Middle frontal gyrus (tissue), 1 donor: ENCODE results near the gene EPYC.
"Not testable (repeated sequence)": the region's sequence is repeated elsewhere in the genome, so short reads cannot be mapped to it uniquely, and the experiment has no call there.

Experiments used
- DNase-seq: peaks from one replicate; pipeline ENCODE4 v3.0.0-alpha.2; 2015; ENCODE audit warnings: low spot score; ENCODE audit errors: extremely low spot score

Gene EPYC

DNA sequence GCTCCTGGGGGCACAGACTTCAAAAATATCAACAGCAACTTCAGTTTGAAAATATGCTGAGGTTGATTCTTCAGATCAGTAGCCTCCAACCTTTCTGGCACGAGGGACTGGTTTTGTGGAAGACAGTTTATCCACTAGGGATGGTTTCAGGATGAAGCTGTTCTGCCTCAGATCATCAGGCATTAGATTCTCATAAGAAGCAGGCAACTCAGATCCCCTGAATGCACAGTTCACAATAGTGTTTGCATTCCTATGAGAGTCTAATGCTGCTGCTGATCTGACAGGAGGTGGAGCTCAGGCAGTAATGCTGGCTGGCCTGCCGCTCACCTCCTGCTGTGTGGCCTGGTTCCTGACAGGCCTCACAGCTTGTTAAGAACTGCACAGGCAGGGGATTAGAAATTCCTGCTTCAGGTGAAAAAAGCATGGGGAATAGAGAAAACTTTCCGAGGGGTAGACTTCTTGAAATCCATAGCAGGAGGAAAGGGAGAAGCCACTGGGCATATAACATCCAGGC, 12.8 kb downstream of the EPYC start:
- no peak for DNase-seq

DNA sequence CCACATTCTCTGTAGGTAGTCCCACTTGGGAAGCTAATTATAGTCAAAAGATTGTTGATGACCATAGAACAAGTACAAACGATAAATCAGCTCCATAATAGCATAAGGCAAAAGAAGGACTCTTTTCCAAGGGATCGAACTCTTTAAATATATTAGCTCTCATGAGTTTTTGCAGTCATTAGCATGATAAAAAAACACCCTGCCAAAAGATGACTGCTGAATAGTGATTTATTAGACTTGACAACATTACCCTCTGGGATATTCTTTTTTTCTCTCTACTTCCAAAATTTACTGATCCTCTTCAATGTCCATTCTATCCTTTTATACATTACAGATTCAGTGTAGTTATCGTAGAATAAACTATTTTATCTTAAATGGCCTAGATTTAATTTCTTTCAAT, 14.2 kb downstream of the EPYC start:
- no peak for DNase-seq

DNA sequence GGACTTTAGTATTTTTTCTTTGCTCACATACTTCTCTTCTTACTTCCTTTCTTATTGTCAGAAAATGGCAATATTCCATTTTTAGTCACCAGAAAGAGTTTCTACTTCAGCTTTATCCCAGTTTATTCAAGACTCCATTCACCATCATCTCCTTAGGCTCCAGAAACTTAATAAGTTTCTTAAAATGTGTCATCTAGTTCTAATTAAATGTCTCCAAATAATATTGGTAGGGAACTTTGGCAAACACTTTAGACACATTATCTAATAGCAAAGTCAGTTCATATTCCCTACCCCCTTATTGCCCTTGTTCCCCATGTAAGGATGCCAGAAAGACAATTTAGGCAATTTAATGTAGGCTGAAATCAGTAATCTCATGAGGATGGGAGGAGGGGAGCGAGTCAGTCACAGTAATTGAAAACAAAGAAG, 15.1 kb downstream of the EPYC start:
- DNase-seq, result no peak

DNA sequence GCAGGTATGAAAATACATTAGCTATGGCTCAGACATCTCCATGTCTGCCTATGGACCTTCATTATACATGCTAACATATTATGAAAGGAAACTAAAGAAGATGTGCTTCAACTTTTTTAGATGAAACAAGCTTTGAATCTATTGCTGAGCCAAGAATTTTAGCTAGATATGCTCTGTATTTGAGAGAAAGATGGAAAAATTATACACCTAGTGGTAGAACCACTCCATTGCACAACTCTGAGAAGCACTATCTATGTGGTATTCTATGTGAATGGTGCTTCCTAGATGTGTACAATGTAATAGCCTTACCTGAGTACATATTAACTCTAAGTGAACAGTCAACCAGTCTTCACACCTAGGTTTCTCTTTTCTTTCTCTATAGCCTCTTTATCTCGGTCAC, 17.3 kb downstream of the EPYC start:
- DNase-seq, result no peak

DNA sequence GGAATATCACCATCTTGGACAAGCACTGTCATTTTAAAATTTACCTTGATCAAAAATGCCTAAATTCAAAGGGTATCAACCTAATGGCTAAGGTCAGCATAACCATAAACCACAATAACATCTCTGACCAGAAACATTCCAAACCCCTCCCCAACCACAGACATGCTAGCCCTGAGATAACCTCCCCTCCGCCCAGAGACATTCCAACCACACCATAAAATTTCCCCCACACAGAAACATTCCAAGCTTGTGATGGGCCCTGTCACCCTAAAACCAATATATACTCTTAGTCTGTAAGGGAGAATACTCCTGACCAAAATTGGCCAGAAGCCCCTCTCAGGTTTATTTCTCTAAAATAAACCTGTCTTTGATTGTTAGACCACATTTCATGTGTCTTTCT, 17.7 kb downstream of the EPYC start:
- no peak for DNase-seq

DNA sequence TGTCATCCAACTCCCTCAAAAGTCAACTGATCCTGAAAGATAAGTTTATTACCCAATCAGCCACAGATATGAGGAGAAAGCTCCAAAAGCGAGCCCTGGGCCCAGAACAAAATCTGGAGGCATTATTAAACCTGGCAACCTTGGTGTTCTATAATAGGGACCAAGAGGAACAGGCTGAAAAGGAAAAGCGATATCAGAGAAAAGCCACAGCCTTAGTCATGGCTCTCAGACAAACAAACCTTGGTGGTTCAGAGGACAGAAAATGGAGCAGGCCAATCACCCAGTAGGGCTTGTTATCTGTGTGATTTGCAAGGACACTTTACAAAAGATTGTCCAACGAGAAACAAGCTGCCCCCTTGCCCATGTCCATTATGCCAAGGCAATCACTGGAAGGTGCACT, 19.4 kb downstream of the EPYC start:
- not testable (repeated sequence) for DNase-seq

DNA sequence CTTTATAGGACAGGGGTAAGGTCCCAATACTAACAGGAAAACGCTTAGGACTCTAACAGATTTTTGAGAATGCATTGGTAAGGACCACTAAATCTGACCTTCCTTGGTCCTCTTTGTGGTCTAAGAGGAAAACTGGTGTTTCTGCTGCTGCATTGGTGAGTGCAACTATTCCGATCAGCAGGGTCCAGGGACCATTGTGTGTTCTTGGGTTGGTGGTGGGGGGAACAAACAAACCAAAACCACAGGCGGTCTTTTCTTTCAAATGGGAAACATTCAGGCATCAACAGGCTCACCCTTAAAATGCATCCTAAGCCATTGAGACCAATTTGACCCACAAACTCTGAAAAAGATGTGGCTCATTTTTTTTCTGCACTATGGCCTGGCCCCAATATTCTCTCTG, 20.7 kb downstream of the EPYC start:
- DNase-seq, result no peak

DNA sequence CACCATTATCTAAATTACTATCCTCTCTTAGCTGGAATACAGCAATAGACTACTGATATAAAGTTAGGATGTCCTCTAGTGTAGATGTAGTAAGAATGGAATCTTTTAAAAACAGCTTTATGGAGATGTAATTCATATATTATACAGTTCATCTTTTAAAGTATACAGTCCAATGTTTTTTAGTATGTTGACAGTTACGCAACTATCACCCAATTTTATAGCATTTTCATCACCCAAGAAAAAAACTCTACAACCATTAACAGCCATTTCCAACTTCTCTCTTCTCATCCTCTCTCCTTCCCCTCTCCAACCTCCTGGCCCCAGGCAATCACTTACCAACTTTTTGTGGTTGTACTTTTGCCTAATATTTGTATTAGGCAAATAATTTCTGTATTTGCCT, 22.6 kb downstream of the EPYC start:
- no peak for DNase-seq

DNA sequence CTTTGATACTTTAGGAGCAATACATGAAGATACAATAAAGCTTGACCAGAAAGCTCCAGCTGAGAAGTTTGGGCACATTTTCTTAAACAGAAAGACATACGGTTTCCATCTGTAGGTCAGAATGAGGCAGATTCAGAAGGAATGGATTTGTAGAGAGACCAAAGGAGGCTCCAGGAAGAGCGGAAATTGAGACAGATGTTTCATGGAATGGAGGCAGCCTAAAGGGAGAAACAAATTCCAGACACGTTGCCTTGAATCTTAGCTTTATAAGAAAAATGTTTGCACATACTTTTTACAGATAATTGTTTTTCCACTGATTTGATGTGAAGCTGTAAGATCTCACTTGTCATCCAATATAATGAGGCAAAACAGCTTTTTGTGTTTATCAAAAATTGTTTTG, 24.8 kb downstream of the EPYC start:
- DNase-seq, result no peak

DNA sequence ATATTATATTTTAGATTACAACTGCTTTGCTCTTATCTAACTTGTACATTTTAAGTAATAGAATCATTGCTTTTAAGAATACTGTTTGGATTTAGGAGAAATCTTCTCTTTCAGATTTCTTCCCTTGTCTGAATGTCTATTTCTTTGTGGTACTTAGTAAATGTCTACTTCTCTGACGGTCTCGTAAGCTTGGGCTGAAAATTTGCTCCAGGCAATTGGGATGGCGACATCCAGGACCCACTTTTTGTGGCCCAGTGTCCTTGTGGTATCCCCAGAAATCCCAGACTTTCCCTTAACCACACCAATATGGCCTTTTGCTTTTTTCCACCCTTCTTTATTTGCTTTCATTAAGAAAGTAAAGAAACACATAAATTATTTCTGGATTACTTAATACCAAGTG, 25.8 kb downstream of the EPYC start:
- DNase-seq, result no peak

DNA sequence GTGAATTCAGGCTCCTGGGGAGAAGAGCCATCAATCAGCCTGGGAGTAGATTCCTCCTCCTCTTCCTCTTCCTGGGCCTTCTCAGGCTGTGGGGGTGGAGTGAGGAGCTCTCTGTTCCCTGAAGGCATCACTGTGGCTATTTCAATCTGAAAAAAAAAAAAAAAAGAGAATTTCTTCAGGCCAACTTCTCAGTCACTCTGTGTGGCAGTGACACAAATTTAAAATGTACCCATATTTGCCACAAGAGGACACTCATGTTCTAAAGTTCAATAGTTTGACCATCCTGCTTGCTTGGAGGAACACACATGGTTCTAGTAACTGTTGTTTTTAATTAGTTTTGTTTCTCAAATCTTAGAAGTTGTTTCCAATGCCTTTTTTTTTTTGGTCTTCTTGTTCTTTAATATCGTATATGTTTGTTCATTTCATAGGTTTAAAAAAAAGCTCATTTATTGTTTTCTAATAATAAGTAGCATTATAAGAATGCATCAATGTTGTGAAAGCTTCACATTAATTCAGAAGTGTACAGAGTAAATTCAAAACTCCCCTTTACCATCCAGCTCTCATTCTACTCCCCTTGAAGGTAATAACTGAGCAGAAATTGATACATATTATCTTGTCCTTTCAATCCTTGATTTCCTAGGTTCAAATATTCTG, 26.5 kb downstream of the EPYC start:
- no peak for DNase-seq

DNA sequence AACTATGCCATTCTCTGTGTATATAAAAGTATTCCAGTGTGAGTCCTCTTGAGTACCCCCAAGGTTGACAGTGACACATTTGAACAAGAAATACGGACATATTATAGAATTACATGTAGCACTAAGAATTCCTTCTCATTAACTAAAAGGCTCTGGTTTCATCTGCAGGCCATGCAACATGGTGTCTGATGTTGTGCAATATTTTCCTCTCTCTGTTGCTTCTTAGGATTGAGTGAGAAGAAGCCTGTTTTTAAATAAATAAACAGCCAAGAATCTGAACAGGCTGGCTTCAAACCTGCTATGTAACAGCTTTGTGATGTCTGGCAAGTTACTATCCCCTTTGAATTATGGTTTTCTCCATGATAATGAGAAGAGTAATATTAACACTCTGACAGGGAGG, 27.5 kb downstream of the EPYC start:
- no peak for DNase-seq

DNA sequence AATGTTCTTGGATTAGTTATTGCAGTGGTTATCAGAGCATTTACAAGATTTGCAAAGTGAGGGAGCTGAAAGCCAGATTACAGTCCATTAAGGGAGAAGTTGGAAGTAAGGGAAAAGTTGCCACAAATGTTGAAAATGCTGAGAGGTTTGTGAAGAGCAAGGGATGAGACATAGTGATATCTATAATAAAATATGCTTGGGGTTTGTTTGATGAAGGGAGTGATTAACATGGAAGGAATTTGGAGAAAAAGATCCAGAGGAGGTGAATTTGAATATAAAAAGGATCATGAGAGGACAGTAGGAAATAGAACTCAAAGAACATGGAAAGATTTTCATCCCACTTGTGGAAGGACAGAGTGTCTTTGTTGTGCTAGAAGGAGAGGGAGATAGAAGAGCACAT, 30.5 kb downstream of the EPYC start:
- no peak for DNase-seq

DNA sequence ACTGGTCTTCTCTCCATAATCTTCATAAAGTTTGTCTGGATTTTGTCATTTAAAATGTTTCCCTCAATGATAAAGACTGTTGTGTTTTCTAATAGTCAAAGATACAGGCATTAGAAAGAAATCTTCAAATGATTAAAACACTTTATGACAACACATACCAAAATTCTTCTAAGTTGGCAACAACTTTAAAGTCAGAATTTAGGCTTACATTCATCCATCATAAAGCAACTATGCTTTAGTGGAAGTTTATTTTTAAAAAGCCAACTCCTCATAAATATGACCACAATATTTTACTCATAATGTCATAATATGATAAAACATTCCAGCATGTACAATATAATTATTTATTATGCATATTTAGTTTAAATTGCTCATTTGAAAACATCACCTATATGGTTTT, 32.5 kb downstream of the EPYC start:
- no peak for DNase-seq

DNA sequence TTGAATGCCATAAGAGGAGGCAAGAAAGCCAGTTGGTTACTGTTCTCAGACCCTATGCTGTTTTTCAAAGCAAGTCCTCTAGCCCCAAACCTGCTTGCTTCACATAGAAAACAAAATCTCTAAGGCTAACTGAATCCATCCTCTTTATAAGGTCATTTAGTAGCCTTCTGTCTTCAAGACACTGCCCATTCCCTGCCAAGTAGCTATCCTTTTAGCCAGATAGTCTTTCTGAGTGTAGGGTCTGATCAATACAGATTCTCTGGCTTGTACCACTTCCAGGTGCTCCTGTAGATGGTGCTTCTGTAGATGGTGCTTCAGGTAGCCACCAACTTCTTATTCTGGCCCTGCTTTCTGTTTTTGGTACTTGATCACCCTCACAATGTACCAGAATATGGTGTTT, 33.9 kb downstream of the EPYC start:
- DNase-seq, result no peak

DNA sequence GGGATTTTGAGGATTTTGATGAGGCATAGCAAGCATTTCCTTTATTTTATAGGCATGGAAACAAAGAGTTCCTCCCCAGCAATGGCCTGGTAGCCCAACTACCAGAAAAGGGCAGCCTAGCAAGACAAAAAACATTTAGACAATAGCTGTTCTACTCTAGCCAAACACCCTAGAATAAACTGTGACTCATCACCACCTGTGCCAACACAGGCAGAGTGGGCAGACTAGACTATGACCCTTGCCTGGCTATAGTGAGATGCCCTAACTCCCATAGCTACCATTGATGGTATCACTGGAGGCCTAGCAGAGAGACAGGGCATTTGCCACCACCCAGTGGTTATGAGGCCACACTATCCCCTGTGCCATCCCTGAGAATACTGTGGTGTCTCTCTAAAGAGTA, 34.3 kb downstream of the EPYC start:
- DNase-seq, result no peak

DNA sequence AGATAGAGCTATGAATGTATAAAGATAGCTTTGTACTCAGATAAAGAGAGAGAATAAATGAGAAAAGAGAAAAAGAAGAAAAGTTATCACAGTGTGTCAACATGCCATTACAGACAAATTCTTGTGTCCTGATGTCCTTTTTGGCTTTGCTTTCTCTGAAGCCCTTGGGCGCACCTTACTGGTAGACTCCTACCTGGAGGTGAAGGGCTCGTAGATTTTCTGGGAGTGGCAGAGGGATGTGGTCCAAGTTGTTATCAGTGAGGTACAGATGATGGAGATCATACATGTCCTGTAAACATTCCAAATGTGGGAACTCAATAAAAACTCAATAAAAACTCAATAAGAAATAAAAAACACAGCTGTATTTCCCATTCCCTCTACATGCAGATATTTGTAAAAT, 34.9 kb downstream of the EPYC start:
- DNase-seq, result no peak

DNA sequence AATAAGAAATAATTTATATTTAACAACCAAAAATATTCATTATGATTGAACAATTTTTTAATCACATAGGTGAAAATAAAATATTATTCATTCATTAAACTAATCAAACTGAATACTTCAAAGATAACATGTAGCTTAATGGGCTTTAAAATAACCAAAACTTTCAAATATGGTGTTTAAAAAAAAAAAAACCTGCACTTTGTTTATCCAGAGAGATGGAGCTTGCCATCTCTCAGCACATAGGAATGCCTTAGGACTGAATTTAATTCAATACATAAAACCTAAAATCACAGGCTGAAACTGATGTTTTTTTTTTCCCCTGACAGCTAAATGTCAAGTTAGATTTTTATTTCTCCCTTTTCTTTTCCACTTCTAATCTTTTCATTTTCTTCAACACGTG, 35.4 kb downstream of the EPYC start:
- no peak for DNase-seq

DNA sequence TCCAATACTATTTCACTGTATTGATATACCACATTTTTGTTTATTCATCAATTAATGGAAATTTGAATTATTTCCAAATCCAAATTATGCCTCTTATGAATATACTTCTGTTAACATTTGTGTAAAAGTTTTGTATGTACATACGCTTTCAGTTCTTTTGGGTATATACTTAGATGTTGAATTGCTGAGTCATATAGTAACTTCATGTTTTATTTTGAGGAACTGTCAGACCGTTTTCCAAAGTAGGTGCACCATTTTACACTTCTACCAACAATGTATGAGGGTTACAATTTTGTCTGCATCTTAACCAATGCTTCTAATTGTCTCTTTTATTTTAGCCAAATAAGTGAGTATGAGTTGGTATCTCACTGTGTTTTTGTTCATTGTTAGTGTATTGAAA, 39.6 kb downstream of the EPYC start:
- no peak for DNase-seq

DNA sequence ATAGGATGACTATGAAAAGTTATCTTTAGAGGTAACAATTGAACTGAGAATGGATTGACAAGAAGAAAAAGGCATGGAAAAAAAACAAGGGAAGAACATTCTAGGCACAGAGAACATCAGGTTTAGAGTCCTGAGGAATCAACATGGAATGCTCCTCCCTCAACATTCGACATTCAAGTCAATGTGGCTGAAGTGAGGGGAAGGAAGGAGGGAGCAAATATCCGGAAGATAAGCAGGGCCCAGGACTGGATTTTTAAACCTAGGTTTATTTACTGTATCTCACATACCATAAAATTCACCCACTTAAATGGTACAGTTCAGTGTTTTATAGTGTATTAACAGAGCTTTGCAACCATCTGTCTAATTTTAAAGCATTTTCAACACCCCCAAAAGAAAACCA, 40.2 kb downstream of the EPYC start:
- DNase-seq, result no peak

DNA sequence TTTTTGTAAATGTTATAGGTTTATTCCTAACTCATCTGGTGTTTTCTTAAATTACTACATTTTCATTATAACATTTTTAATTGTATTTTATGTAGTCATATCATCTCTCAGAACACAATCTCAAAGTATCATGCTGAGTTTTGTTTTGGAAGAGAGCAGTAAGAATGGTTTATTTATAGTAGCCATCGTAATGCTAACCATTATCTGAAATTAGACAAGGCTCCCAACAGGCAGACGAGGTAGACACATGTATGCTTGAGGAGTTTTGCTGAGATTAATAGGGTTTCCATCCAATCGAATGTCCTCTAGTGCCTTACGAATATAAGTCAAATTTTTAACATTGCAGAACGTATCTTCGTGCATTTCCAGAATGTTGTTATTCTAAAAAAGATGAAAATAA, 40.8 kb downstream of the EPYC start:
- DNase-seq, result no peak

DNA sequence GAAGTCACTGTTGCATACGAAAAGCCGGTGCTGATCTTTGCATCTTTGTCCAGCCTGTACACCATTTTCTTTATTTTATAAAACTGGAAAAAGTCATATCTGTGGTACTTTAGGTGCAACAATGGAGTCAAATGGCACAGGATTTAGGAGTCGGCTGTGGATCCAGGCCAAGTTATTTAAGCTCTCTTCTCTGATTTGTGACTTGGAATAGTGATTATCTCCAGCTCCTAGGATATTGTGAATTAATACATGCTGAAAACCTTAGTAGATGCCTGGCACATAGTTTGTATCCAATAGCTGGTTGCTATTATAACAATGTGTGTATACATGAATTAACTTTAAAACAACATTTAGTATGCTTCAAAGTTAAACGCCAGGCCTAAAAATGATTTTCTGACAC, 43.6 kb downstream of the EPYC start:
- no peak for DNase-seq

DNA sequence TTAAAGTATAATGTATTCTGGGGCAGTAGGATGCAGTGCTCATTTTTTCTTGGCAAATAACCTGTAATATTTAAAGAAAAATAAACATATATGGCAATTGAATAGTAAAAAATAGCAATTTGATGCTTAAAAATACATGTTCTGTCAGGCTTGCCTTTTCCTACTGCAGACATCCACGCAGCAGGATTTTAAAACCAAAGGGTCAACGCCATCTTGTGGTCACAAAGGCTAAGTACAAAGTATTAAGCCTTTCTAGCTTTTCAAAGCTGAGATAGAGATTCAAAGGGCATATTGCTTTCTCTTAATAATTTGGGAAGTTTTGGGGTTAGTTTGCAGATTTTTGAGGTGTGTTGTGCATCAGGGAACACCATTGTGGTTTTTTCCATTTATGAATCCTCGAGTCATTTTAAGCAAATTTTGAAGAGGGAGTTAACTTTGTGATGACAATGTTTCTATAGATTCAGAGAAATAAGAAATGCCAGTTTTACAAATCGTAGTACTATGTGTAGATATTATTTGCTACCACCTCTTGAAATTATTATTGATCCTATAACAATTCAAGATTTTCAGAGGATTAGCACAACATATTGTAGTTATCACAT, 45.1 kb downstream of the EPYC start:
- DNase-seq, result peak; percentile 59
